Transverse colon (tissue), 4 donors: ENCODE data around the gene ANO1.

Source experiments
- EP300 ChIP-seq: sonication (generic); formaldehyde crosslinking; IDR thresholded peaks from one replicate; pipeline ENCODE4 v1.6.1; 2017; ENCODE audit warnings: antibody characterized with exemption, low read depth
- POLR2A ChIP-seq: fragments of 450-650 bp; IDR thresholded peaks from one replicate; pipeline ENCODE4 v1.6.1; 2016; ENCODE audit warnings: antibody characterized with exemption, mild to moderate bottlenecking, moderate library complexity
- POLR2AphosphoS5 ChIP-seq, 3 donors: sonication (generic); formaldehyde crosslinking; IDR thresholded peaks; one replicate each; pipeline ENCODE4 v1.6.1; 2016; ENCODE audit warnings: antibody characterized with exemption in 3 of 3
- TF ChIP-seq, protein P1 (sequence below), 5 experiments: fragments of 200-600 bp in 3 of 5; fragments of 450-650 bp in 2 of 5; sonication (generic) in 3 of 5; IDR thresholded peaks; 1 replicate in 2 of 5; 2 replicates in 3 of 5; pipeline ENCODE4 v1.5.1; 2016 to 2017; ENCODE audit warnings: antibody characterized with exemption in 5 of 5, inconsistent platforms in 3 of 5, mild to moderate bottlenecking in 2 of 5, moderate library complexity in 1 of 5

DNA sequence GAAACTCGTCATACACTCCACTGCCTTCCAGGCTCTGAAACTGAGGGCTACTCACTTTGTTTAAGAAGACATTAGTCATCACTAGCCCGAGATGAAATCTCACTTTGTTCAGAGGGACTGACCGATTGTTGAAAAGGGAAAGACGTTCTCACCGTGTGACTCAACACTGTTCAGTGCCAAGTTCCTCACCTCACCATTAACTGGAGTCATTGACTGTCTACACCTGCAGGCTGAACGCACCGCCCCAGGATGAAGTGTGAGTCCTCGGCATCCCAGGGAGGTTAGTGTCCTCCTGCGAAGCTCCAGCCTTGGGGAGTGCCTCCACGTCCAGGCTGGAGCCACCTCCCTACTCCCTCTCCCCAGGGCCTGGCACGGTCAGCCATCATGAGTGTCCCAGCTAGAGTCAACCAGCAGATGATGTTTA lies 155.4 kb downstream of the ANO1 start:
- TF ChIP-seq, protein P1, sequence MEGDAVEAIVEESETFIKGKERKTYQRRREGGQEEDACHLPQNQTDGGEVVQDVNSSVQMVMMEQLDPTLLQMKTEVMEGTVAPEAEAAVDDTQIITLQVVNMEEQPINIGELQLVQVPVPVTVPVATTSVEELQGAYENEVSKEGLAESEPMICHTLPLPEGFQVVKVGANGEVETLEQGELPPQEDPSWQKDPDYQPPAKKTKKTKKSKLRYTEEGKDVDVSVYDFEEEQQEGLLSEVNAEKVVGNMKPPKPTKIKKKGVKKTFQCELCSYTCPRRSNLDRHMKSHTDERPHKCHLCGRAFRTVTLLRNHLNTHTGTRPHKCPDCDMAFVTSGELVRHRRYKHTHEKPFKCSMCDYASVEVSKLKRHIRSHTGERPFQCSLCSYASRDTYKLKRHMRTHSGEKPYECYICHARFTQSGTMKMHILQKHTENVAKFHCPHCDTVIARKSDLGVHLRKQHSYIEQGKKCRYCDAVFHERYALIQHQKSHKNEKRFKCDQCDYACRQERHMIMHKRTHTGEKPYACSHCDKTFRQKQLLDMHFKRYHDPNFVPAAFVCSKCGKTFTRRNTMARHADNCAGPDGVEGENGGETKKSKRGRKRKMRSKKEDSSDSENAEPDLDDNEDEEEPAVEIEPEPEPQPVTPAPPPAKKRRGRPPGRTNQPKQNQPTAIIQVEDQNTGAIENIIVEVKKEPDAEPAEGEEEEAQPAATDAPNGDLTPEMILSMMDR (IDR thresholded peaks at IDR 0.05), result no peak
- TF ChIP-seq EP300 (no peak), POLR2A (no peak), POLR2AphosphoS5 (IDR thresholded peaks at IDR 0.05) (no peak)
